Caco-2 (cell line): ENCODE data around the gene SYCP2L. TPM values are rescaled to one million over a fixed set of nuclear protein-coding genes. Genes with fewer than 3 reads are reported as not detected.

ENCODE experiments used
- BruUV-seq: library from RNA; stranded (reverse); fragments of 400-500 nt; replicated peaks from 2 replicates; lab custom pipeline; 2021; lab: Mats Ljungman, UMichigan
- CTCF ChIA-PET: fragments of 300-600 bp; sonication (Branson Sonifier 250); formaldehyde crosslinking; loops from one replicate; lab custom pipeline; 2022; ENCODE audit warnings: antibody characterized with exemption; lab: Charles Lee
- POLR2A ChIA-PET: fragments of 300-600 bp; sonication (Branson Sonifier 250); formaldehyde crosslinking; loops from one replicate; lab custom pipeline; 2022; ENCODE audit warnings: antibody characterized with exemption; lab: Charles Lee
- DNase-seq, 2 experiments: peaks; one replicate each; pipeline versions ENCODE4 v3.0.0 to v3.0.0-alpha.2; 2020 to 2022
- H3K27me3 ChIP-seq: replicated peaks from 2 replicates; pipeline ENCODE4 v1.6.0; 2011; ENCODE audit warnings: low read length; ENCODE audit not compliant: control insufficient read depth, insufficient read depth
- H3K36me3 ChIP-seq: 2 replicates; pipeline ENCODE4 v1.5.1; 2011; ENCODE audit warnings: low read length; ENCODE audit not compliant: control insufficient read depth, insufficient read depth
- H3K4me1 ChIP-seq: fragments of 250-450 bp; sonication (Bioruptor Pico); 2 replicates; pipeline ENCODE4 v1.5.1; 2020; ENCODE audit warnings: mild to moderate bottlenecking
- H3K4me3 ChIP-seq: 2 replicates; pipeline ENCODE4 v1.5.1; 2011; ENCODE audit warnings: low read depth, mild to moderate bottlenecking, control low read depth, low read length
- H3K9me3 ChIP-seq: fragments of 250-450 bp; sonication (Bioruptor Pico); 2 replicates; pipeline ENCODE4 v1.5.1; 2020; ENCODE audit warnings: mild to moderate bottlenecking, moderate library complexity
- H3K27ac Mint-ChIP-seq: one replicate; pipeline ENCODE4 v1.8.0; 2022; ENCODE audit warnings: mixed read lengths; ENCODE audit not compliant: unreplicated experiment
- H3K27me3 Mint-ChIP-seq: one replicate; pipeline ENCODE4 v1.8.0; 2022; ENCODE audit warnings: mixed read lengths; ENCODE audit not compliant: insufficient read depth, unreplicated experiment
- H3K36me3 Mint-ChIP-seq: one replicate; pipeline ENCODE4 v1.8.0; 2022; ENCODE audit warnings: mild to moderate bottlenecking, mixed read lengths; ENCODE audit not compliant: insufficient read depth, unreplicated experiment
- H3K4me1 Mint-ChIP-seq: one replicate; pipeline ENCODE4 v1.8.0; 2022; ENCODE audit warnings: low read depth, mixed read lengths; ENCODE audit not compliant: unreplicated experiment
- H3K4me3 Mint-ChIP-seq: one replicate; pipeline ENCODE4 v1.8.0; 2022; ENCODE audit warnings: mild to moderate bottlenecking, moderate library complexity, mixed read lengths; ENCODE audit not compliant: unreplicated experiment
- H3K9me3 Mint-ChIP-seq: one replicate; pipeline ENCODE4 v1.8.0; 2022; ENCODE audit warnings: mixed read lengths; ENCODE audit not compliant: unreplicated experiment
- intact Hi-C: fragments of 100-400 bp; cut with micrococcal nuclease; formaldehyde crosslinking; loops from one replicate; pipeline ENCODE4 v1.10.0; 2022; ENCODE audit not compliant: unreplicated experiment
- total RNA-seq: library from RNA; stranded (reverse); gene quantifications from 2 replicates; pipeline ENCODE4 v1.2.3, GENCODE V29; 2022
- TF ChIP-seq, protein P1 (sequence below), 2 experiments: fragments of 200-600 bp in 1 of 2; IDR thresholded peaks; 1 replicate in 1 of 2; 2 replicates in 1 of 2; pipeline versions ENCODE4 v1.5.1 to v1.8.0; 2011 to 2022; ENCODE audit warnings: antibody characterized with exemption in 1 of 2, control low read depth in 1 of 2, inconsistent platforms in 1 of 2, low read depth in 1 of 2, low read length in 1 of 2, mild to moderate bottlenecking in 1 of 2, moderate library complexity in 1 of 2; ENCODE audit not compliant: insufficient read depth in 1 of 2, severe bottlenecking in 1 of 2, unreplicated experiment in 1 of 2

The SYCP2L gene
- total RNA-seq, 1 experiment from 2014 or later = 0.20 TPM

GRCh38 chr6:10896691-10897090 is 9.8 kb downstream of the SYCP2L start:
- H3K4me3 ChIP-seq = no peak overlapping the region
- TF ChIP-seq, protein P1, sequence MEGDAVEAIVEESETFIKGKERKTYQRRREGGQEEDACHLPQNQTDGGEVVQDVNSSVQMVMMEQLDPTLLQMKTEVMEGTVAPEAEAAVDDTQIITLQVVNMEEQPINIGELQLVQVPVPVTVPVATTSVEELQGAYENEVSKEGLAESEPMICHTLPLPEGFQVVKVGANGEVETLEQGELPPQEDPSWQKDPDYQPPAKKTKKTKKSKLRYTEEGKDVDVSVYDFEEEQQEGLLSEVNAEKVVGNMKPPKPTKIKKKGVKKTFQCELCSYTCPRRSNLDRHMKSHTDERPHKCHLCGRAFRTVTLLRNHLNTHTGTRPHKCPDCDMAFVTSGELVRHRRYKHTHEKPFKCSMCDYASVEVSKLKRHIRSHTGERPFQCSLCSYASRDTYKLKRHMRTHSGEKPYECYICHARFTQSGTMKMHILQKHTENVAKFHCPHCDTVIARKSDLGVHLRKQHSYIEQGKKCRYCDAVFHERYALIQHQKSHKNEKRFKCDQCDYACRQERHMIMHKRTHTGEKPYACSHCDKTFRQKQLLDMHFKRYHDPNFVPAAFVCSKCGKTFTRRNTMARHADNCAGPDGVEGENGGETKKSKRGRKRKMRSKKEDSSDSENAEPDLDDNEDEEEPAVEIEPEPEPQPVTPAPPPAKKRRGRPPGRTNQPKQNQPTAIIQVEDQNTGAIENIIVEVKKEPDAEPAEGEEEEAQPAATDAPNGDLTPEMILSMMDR (IDR thresholded peaks at IDR 0.05; ENCODE audit: insufficient read depth in 1 of 2, low read depth in 1 of 2, low read length in 1 of 2, severe bottlenecking in 1 of 2, unreplicated experiment in 1 of 2) = no peak
- Mint-ChIP-seq H3K36me3 (no peaks in the 10 kb centered on the region), H3K27me3 (no peaks in the 10 kb centered on the region), H3K9me3 (no peaks in the 10 kb centered on the region), H3K4me1 (no peaks in the 10 kb centered on the region), H3K27ac (no peak overlapping the region), H3K4me3 (no peak overlapping the region)
- no peaks in the 10 kb centered on the region for H3K27me3 ChIP-seq
- H3K36me3 ChIP-seq = no peaks in the 10 kb centered on the region
- H3K4me1 ChIP-seq = no peaks in the 10 kb centered on the region
- no peak for DNase-seq
- POLR2A ChIA-PET = no interaction called here
- no peaks in the 10 kb centered on the region for H3K9me3 ChIP-seq
- BruUV-seq = no TSS peak
- intact Hi-C loops = no loop called here
- CTCF ChIA-PET = no interaction called here

DNA sequence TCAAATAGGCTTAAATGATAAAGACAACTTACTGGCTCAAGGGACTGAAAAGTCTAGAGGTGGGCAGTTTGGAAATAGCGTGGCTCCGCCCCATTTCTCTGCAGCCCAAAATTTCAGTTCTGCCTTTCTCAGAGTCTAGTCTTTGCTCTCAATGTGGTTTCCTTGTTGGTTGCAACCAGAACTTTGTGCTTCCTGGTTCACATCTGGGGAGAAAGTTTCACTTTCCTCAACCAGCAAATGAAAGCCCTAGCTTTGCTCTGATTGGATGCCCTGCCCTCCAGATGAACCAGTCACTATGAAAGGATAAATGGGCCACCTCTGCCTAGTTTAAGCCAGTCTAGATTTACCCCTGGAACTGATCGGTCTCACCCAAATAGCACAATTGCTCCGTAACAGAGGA is 14.9 kb downstream of the SYCP2L start:
- DNase-seq = no peak
- TF ChIP-seq, protein P1 (IDR thresholded peaks at IDR 0.05; ENCODE audit: insufficient read depth in 1 of 2, low read depth in 1 of 2, low read length in 1 of 2, severe bottlenecking in 1 of 2, unreplicated experiment in 1 of 2) = no peak
- no peaks in the 10 kb centered on the region for H3K36me3 ChIP-seq
- Mint-ChIP-seq H3K9me3 (no peaks in the 10 kb centered on the region), H3K4me3 (no peak overlapping the region), H3K36me3 (no peaks in the 10 kb centered on the region), H3K27ac (no peak overlapping the region), H3K27me3 (no peaks in the 10 kb centered on the region), H3K4me1 (no peaks in the 10 kb centered on the region)
- no peaks in the 10 kb centered on the region for H3K9me3 ChIP-seq
- H3K4me3 ChIP-seq = no peak overlapping the region
- BruUV-seq = no TSS peak
- intact Hi-C loops = no loop called here
- no peaks in the 10 kb centered on the region for H3K4me1 ChIP-seq
- H3K27me3 ChIP-seq = no peaks in the 10 kb centered on the region
- POLR2A ChIA-PET = no interaction called here
- CTCF ChIA-PET = no interaction called here

GRCh38 chr6:10904015-10904414 is 17.2 kb downstream of the SYCP2L start:
- no peak for DNase-seq
- intact Hi-C loops = no loop called here
- TF ChIP-seq, protein P1 (IDR thresholded peaks at IDR 0.05; ENCODE audit: insufficient read depth in 1 of 2, low read depth in 1 of 2, low read length in 1 of 2, severe bottlenecking in 1 of 2, unreplicated experiment in 1 of 2) = no peak
- H3K4me1 Mint-ChIP-seq = no peaks in the 10 kb centered on the region
- H3K27ac Mint-ChIP-seq = no peak overlapping the region
- no peaks in the 10 kb centered on the region for H3K9me3 ChIP-seq
- H3K27me3 Mint-ChIP-seq = no peaks in the 10 kb centered on the region
- H3K9me3 Mint-ChIP-seq = no peaks in the 10 kb centered on the region
- no peaks in the 10 kb centered on the region for H3K36me3 ChIP-seq
- no peaks in the 10 kb centered on the region for H3K4me1 ChIP-seq
- no peaks in the 10 kb centered on the region for H3K36me3 Mint-ChIP-seq
- no peaks in the 10 kb centered on the region for H3K27me3 ChIP-seq
- no TSS peak for BruUV-seq
- POLR2A ChIA-PET = no interaction called here
- H3K4me3 Mint-ChIP-seq = no peak overlapping the region
- H3K4me3 ChIP-seq = no peak overlapping the region
- CTCF ChIA-PET = no interaction called here
